Lower leg skin (tissue), 3 donors: ENCODE results near the gene PAH.

Source experiments
- CTCF ChIP-seq, 3 donors: fragments of 450-650 bp; IDR thresholded peaks; one replicate each; pipeline ENCODE4 v1.5.1; 2016; ENCODE audit warnings: antibody characterized with exemption in 3 of 3, mild to moderate bottlenecking in 3 of 3, moderate library complexity in 2 of 3
- POLR2A ChIP-seq, 2 donors: fragments of 450-650 bp; IDR thresholded peaks; one replicate each; pipeline ENCODE4 v1.6.1; 2016 to 2017; ENCODE audit warnings: antibody characterized with exemption in 2 of 2, mild to moderate bottlenecking in 1 of 2, moderate library complexity in 1 of 2

GRCh38 chr12:102960766-102961465 is 43.9 kb upstream of the PAH start:
- TF ChIP-seq CTCF (IDR thresholded peaks at IDR 0.05), result no peak
- no peak for TF ChIP-seq POLR2A (IDR thresholded peaks at IDR 0.05)
